Psoas muscle (tissue), 8 donors: ENCODE data around the gene ADGRB2. TPM values are rescaled to one million over a fixed set of nuclear protein-coding genes. Genes with fewer than 3 reads are reported as not detected.

Experiments used
- ATAC-seq, 4 donors: fragments of 200-7000 bp; cut with Tn5 transposase; one replicate each; pipeline ENCODE4 v1.9.1; 2020; ENCODE audit warnings: moderate library complexity in 3 of 4, mild to moderate bottlenecking in 2 of 4
- DNase-seq, 2 donors: peaks; one replicate each; pipeline ENCODE4 v3.0.0-alpha.2; 2020
- H3K27ac ChIP-seq: fragments of 200-600 bp; one replicate; pipeline ENCODE4 v1.8.0; 2022
- H3K27me3 ChIP-seq, 3 donors: fragments of 200-600 bp in 1 of 3; one replicate each; pipeline versions ENCODE4 v1.6.1 to v1.8.0; 2013 to 2022; ENCODE audit warnings: low read length in 2 of 3, mild to moderate bottlenecking in 2 of 3, moderate library complexity in 1 of 3; ENCODE audit not compliant: insufficient read depth in 3 of 3
- H3K36me3 ChIP-seq, 2 donors: fragments of 200-600 bp in 1 of 2; one replicate each; pipeline versions ENCODE4 v1.6.1 to v1.8.0; 2013 to 2022; ENCODE audit warnings: low read depth in 1 of 2, mild to moderate bottlenecking in 1 of 2, moderate library complexity in 1 of 2; ENCODE audit not compliant: insufficient read depth in 1 of 2
- H3K4me1 ChIP-seq: fragments of 200-600 bp; one replicate; pipeline ENCODE4 v1.8.0; 2022
- H3K4me3 ChIP-seq: fragments of 200-600 bp; one replicate; pipeline ENCODE4 v1.8.0; 2022; ENCODE audit warnings: mild to moderate bottlenecking
- H3K9me3 ChIP-seq: fragments of 200-600 bp; one replicate; pipeline ENCODE4 v1.8.0; 2022
- CTCF ChIP-seq: fragments of 200-600 bp; IDR thresholded peaks from one replicate; pipeline ENCODE4 v1.8.0; 2022; ENCODE audit warnings: antibody characterized with exemption
- WGBS, 3 donors: extraction: QIAGEN DNeasy Blood & Tissue Kit; methylation state at CpG; one replicate each; pipeline versions ENCODE4 v1.1.6 to v1.1.7; 2013; 5-methylcytosine and 5-hydroxymethylcytosine counted together
- intact Hi-C, 2 donors: fragments of 100-400 bp; cut with DNase I; formaldehyde crosslinking; loops; one replicate each; pipeline versions ENCODE4 v1.11.0 to v1.14.2; 2022
- polyA plus RNA-seq, 3 donors: library from polyadenylated mRNA; stranded (reverse); fragments of 200-250 nt; gene quantifications; one replicate each; pipeline ENCODE4 v1.2.3, GENCODE V29; 2013
- total RNA-seq, 4 donors: library from RNA; stranded (reverse); fragmentation: NEBNext Ultra II Directional in 2 of 4; extraction: Animal tissue kit (Norgen Biotek cat#: 25700) in 2 of 4; gene quantifications; one replicate each; pipeline versions ENCODE4 v1.2.1 to v1.2.4, GENCODE V29; 2021 to 2023
- donor health status: healthy with polysubstance abuse.
- donor health status: DM: no; HTN: no; CAD: no; lungs with moderate emphysema.
- donor health status: Bipolar disorder and iron deficiency.
- donor health status: healthy.
- donor health status: DM: yes; HTN: yes; CAD: no.
- donor health status: DM: no; HTN: no; CAD: no.
- donor health status: DM: no; HTN: no; CAD: no.
- donor health status: DM: yes; HTN: yes; CAD: no.

The ADGRB2 gene
- total and polyA plus RNA-seq, 7 donors = 0.44 to 1.8 (median 0.73) TPM

- TF ChIP-seq CTCF = no peak
- intact Hi-C loops = no loop called here
- 82 to 88% (median 83%) methylated on average over 4 of the region's 4 CpGs for WGBS, 3 donors
These were observed 85.5 kb downstream of the ADGRB2 start for GRCh38 chr1:31678681-31679080.

GRCh38 chr1:31677949-31678348, 86.2 kb downstream of the ADGRB2 start:
- no peaks in the 10 kb centered on the region for H3K27me3 ChIP-seq
- H3K27ac ChIP-seq = no peak overlapping the region
- no peak overlapping the region for H3K4me3 ChIP-seq
- WGBS, 3 donors = 61 to 72% (median 68%) methylated on average over 6 of the region's 6 CpGs
- no peaks in the 10 kb centered on the region for H3K9me3 ChIP-seq
- ATAC-seq (no peak), DNase-seq (no peak)
- intact Hi-C loops = no loop called here
- no peak for TF ChIP-seq CTCF
- peaks cover 0 to 5% of the 10 kb centered on the region in 2 donors for H3K36me3 ChIP-seq
- H3K4me1 ChIP-seq = peaks cover 18% of the 10 kb centered on the region

More at GRCh38 chr1:31678681-31679080, 85.5 kb downstream of the ADGRB2 start:
- no peak overlapping the region for H3K4me3 ChIP-seq
- H3K27me3 ChIP-seq = no peaks in the 10 kb centered on the region
- no peaks in the 10 kb centered on the region for H3K9me3 ChIP-seq
- DNase-seq (no peak), ATAC-seq (no peak)
- no peak overlapping the region for H3K27ac ChIP-seq
- peaks cover 0 to 7% of the 10 kb centered on the region in 2 donors for H3K36me3 ChIP-seq
- peaks cover 11% of the 10 kb centered on the region for H3K4me1 ChIP-seq

- Histone ChIP-seq H3K36me3 (no peaks in the 10 kb centered on the region), H3K27ac (no peak overlapping the region), H3K4me1 (peaks cover 24% of the 10 kb centered on the region), H3K4me3 (no peak overlapping the region), H3K9me3 (no peaks in the 10 kb centered on the region), H3K27me3 (no peaks in the 10 kb centered on the region)
- intact Hi-C loops = no loop called here
- no peak for TF ChIP-seq CTCF
- ATAC-seq (no peak), DNase-seq (no peak)
- WGBS, 3 donors = 65 to 93% (median 73%) methylated on average over 3 of the region's 3 CpGs
These were observed 86.7 kb downstream of the ADGRB2 start for GRCh38 chr1:31677401-31677800.

Other genes starting within 250 kb of the ADGRB2 start
- 10 to 100 TPM; 28.5 to 59.6 (median 47.3) TPM for gene TINAGL1, start 187.8 kb downstream of the ADGRB2 start, total RNA-seq
- 10 to 100 TPM; 46.7 to 59.3 (median 57.4) TPM for gene TINAGL1, start 187.8 kb downstream of the ADGRB2 start, polyA plus RNA-seq
- gene HCRTR1, start 146.7 kb downstream of the ADGRB2 start, total RNA-seq = 1 to 10 TPM in 1 of 4 donors, under 1 TPM in 2, not detected in 1; 0.18 to 1.2 (median 0.42) TPM
- gene HCRTR1, start 146.7 kb downstream of the ADGRB2 start, polyA plus RNA-seq = under 1 TPM; 0.12 to 0.51 (median 0.27) TPM
- gene PEF1, start 119.5 kb downstream of the ADGRB2 start, total RNA-seq = 10 to 100 TPM; 22.1 to 43.1 (median 29.7) TPM
- gene PEF1, start 119.5 kb downstream of the ADGRB2 start, polyA plus RNA-seq = 10 to 100 TPM; 29.5 to 57.4 (median 30.7) TPM
- 10 to 100 TPM in 1 of 4 donors, 1 to 10 TPM in 3; 6.1 to 14.2 (median 8.4) TPM for gene COL16A1, start 60.3 kb downstream of the ADGRB2 start, total RNA-seq
- 1 to 10 TPM; 2.9 to 4.1 (median 3.5) TPM for gene COL16A1, start 60.3 kb downstream of the ADGRB2 start, polyA plus RNA-seq
- under 1 TPM in 2 of 4 donors, not detected in 2; 0.15 to 0.32 TPM for gene SPOCD1, start 51.7 kb upstream of the ADGRB2 start, total RNA-seq
- 1 to 10 TPM in 1 of 3 donors, under 1 TPM in 2; 0.05 to 2.5 (median 0.08) TPM for gene SPOCD1, start 51.7 kb upstream of the ADGRB2 start, polyA plus RNA-seq
- gene PTP4A2, start 174.0 kb upstream of the ADGRB2 start, total RNA-seq = 100 to 1,000 TPM; 290 to 532 (median 433) TPM
- gene PTP4A2, start 174.0 kb upstream of the ADGRB2 start, polyA plus RNA-seq = 100 to 1,000 TPM; 246 to 729 (median 300) TPM
- 10 to 100 TPM; 46.5 to 64.5 (median 56.1) TPM for gene KHDRBS1, start 249.5 kb upstream of the ADGRB2 start, total RNA-seq
- gene KHDRBS1, start 249.5 kb upstream of the ADGRB2 start, polyA plus RNA-seq = 10 to 100 TPM; 30.6 to 40.4 (median 38.5) TPM